Measurements from ENCODE around the gene SKA2.
"Not testable (repeated sequence)": the region's sequence is repeated elsewhere in the genome, so short reads cannot be mapped to it uniquely, and the experiment has no call there.

The SKA2 gene

DNA sequence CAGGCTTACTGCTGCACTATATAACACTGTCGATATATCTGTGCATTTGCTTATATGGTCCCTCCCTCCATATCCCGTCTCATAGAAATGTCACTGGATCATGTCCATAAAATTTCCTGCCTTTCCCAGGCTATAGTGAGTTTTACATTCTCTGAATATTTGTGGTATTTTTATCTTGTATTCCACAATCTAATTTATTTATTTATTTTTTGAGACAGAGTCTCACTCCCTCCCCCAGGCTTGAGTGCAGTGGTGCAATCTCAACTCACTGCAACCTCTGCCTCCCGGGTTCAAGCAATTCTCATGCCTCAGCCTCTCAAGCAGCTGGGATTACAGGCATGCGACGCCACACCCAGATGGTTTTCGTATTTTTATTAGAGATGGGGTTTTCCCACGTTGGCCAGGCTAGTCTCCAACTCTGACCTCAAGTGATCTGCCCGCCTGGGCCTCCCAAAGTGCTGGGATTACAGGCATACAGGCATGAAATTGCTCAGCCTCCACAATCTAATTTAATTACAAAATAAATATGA, 61.2 kb downstream of the SKA2 start:
- DNase-seq = no peak

DNA sequence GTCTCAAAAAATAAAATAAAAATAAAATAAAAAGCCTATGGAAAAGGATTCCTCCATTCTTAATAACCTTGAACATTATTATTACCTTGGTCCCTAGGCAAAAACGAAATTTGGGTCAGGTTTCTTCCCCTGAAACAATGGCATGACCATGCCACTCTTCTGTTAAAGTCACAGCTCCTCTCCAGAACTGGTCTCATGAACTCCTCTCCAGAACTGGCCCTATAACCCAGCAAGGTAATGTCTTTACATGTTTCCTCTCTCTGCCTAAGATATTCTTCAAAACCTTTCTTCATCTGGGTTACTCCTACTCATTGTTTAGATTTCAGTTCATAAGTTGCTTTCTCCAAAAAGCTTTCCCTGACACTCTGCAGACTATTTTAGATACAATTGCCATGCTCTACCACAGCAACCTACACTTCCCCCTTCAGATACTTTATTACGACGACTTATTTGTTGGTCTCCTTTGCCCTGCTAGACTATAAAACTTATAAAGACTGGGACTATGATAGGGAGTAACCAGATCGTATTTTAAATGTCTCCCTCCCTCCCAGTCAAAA, 61.8 kb downstream of the SKA2 start:
- no peak for DNase-seq

DNA sequence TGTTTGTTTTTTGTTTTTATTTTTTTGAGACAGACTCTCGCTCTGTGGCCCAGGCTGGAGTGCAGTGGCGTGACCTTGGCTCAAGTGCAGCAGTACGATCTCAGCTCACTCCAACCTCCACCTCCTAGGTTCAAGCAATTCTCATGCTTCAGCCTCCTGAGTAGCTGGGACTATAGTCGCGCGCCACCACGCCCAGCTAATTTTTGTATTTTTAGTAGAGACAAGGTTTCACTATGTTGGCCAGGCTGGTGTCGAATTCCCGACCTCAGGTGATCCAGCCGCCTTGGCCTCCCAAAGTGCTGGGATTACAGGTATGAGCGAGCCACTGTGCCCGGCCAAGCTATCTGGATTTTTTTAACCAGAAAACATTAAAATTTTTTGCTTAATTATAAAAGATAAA, 64.4 kb downstream of the SKA2 start:
- DNase-seq = not testable (repeated sequence)

DNA sequence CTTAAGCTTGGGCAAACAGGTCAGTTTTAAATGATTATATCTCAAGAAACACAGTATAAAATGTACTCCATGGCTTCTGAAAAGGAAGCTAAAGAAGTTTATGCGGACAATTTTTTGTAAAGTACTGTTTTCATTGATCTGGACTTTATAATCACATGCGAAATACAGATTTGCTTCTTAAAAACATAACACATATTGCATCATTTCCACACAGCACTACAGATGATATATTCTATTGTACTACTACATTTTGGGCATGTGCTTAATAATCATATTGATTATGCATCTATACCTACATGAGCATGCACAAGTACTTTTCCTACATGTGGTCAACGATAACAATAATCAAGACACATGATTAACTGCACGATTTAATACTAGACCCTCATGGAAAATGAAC, 70.8 kb downstream of the SKA2 start:
- DNase-seq = no peak

DNA sequence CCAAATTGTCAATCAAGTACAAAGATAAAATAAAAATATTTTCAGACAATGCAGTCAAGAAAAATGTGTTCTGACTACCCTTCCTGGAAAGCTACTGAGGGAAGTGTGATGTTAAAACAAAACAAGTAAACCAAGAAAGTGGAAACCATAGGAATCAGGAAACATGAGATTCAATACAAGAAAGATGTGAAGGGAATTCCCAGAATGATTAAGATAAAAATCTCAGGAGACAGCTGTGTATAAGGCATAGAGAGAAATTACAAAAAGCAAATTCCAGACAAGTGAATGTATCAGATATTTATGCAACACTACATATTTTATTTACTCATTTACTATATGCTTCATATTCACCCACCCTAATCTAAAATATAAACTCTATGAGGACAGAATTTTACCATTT, 80.5 kb downstream of the SKA2 start:
- DNase-seq = no peak

DNA sequence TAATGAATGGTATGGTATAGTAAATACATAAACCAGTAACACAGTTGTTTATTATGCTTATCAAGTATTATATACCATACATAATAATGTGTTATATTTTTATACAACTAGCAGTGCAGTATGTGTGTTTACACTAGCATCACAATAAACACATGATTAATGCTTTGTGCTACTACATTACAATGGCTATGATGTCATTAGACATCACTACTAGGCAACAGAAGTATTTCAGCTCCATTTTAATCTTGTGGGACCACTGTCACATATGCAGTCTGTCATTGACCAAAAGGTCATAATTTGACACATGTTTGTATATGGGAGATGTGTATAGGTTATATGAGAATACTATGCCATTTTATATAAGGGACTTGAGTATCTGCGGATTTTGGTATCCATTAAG, 81.0 kb downstream of the SKA2 start:
- DNase-seq = no peak

DNA sequence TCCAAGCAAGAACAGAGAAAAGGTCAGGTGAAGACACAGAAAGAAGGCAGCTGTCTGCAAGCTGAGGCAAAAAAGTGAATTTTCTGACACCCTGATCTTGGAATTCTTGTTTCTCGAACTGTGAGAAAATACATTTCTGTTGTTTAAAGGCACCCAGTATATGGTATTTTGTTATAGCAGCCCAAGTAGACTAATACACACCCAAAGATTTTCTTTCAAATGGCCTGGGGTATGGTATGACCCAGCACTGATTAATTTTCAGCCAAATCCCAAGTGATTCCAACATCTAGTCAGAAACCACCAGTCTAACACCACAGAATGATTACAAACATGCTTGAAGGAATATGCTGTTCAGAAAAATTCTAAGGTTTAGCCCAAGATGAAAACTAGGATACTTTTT, 85.1 kb downstream of the SKA2 start:
- DNase-seq = no peak

DNA sequence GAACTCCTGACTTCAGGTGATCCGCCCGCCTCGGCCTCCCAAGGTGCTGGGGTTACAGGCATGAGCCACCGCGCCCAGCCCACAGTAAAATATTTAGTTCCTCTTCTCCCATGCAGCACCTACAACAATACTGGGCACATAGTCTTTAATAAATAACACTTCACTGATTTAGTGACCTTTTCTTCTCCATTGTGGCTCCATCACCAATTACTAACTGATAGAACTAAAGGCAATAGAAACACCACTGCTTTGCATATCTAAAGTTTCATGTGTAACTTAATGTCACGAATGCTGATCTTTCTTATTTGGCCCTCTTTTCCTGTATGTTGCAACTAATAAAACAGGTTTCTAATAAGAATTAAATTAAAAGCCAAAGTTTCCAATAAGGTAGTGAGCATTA, 87.2 kb downstream of the SKA2 start:
- no peak for DNase-seq

DNA sequence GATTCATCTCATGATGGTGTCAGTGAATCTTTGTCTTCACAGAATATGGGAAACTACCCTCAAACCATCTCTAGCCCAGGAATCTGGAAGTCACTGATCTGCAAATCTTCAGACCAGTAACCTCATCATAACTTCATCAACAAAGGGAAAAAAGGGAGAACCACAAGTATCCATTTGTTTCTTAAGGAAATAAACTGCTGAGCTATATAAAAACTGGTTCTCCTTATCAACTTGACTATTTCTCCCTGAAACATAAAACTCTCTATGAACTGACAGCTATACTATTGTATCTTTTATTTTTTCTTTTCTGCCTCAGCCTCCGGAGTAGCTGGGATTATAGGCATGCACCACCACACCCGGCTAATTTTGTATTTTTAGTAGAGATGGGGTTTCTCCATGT, 87.6 kb downstream of the SKA2 start:
- DNase-seq = no peak

DNA sequence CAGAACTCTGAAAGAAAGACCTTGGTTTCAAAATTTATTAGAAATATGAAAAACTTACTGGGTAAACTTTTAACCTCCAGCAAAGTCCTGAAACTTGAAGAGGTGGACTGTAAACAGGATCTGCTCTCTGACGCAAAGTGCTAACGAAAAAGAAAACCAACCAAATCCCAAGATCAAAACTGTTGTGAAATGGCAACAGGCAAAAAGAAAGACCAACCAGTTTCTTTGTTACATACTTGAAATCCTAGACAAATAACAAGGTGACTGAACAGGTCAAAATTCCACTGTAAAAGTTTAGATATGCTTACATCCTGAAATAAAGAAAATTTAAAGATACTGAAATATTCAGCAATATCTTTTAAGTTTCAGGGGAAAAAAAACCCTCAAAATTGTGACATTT, 92.5 kb downstream of the SKA2 start:
- DNase-seq = no peak

Data from 8988T (cell line).